GM19193 (cell line): ENCODE data around the gene HPCAL1.

Source experiments
- POLR2A ChIP-seq: IDR thresholded peaks from 4 replicates; pipeline ENCODE4 v1.6.1; 2011; ENCODE audit not compliant: insufficient read depth, insufficient read length; ENCODE audit errors: extremely low read depth

HPCAL1 gene

DNA sequence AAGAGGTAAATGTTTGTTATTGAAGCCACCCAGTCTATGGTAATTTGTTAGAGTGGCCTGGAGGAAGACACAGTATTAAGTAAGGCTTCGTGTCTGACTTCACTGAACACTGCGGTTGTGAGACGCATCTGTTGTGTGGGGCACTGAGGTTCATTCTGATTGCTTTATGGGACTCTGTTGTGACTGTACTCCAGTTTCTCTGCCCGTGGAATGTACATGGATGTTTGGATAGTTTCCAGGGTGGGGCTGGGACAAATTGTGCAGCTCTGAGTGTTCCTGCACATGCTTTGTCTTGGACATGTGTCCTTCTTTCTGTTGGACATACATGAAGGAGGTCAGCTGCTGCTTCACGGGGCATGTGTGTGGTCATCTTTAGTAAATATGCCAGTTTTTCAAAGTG lies 86.9 kb downstream of the HPCAL1 start:
- TF ChIP-seq POLR2A: no peak

DNA sequence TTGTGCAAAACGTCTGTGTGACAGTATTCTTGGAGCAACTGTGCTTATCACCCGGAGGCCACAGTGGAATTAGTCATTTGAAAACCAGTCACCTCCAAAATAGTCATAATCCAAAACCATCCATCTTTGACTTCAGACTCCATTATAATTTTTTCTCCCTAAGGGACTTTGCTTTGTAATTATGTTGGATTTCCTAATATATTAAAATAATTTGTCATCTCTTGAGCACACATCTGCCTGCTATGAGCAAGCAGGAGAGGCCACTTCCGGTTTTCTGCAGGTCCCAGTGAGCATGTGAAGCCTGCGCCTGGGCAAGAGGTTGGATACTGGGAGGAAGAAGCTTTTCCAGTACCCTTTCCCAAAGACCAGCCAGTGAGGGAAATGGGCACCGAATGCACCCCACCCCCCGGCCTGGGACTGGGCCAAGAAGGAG lies 87.7 kb downstream of the HPCAL1 start:
- no peak for TF ChIP-seq POLR2A

DNA sequence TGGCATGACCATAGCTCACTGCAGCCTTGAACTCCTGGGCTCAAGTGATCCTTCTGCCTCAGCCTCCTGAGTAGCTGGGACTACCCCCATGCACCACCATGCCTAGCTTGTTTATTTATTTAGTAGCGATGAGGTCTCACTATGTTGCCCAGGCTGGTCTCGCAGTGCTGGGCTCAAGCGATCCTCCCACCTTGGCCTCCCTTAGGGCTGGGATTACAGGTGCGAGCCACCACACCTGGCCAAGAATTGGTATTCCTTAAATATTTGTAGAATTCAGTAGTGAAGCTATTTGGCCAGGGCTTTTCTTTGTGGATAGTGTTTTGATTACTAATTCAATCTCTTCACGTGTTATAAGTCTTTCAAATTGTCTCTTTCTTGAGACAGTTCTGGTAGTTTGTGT lies 89.4 kb downstream of the HPCAL1 start:
- TF ChIP-seq POLR2A: no peak

DNA sequence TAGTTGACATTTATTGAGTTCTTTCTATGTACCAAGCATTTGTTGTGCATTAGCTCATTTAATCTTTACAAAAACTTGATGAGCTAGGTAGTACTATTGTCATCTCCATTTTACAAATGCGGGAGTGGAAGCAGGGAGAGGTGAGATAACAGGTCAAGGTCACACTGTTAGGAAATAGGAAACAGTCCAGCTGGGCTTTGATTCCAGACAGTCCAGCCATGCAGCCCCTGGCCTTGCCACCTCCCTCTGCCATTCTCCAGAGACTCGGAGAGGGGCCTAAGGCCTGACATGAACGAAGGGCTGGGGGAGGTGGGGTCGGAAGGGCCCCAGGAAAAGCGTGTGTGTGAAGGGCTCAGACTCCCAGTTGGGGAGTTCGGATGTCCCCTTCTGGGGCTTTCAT lies 89.8 kb downstream of the HPCAL1 start:
- TF ChIP-seq POLR2A: no peak

DNA sequence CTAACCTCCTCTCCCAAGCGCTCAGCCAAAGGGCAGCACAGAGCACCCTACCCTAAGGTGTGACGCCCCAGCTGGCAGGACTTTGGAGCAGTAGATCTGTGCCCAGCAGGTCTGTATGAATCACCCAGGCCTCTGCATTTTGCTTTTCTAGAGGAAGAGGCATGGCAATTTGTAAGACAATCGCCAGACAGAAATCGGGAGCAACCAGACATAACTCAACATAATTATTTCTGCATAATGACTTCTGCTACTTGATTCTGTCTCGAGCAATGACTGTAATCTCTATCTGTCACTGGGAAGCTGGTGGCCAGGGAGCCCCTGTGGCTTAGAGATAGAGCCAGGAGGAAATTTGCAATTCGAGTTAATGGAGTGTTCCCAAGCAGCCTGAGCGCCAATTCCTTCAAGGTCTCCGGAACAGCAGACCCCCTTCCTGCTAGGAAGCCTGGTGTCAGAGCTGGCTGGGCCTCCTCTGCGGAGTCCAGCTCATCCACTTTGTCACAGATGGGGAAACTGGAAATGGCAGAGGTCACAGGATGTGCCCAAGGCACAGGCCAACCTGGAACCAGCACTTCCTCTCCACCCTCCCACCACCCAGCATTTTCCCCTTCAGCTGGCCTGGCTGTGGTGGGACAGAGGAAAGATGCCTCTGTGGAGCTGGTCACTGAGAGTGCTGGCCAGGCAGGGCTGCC lies 90.4 kb downstream of the HPCAL1 start:
- no peak for TF ChIP-seq POLR2A

DNA sequence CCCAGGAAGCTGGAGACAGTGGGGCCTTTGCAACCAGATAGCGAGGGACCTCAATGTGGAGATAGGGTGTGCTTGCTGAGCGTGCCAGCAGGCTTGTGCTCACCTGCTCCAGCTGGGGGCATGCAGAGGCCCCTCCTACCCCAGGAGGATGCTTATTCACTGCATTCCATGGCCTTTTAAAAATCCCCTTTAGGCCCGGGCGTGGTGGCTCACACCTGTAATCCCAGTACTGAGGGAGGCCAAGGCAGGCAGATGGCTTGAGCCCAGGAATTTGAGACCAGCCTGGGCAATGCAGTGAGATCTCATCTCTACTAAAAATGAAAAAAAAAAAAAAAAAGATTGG lies 90.9 kb downstream of the HPCAL1 start:
- no peak for TF ChIP-seq POLR2A

DNA sequence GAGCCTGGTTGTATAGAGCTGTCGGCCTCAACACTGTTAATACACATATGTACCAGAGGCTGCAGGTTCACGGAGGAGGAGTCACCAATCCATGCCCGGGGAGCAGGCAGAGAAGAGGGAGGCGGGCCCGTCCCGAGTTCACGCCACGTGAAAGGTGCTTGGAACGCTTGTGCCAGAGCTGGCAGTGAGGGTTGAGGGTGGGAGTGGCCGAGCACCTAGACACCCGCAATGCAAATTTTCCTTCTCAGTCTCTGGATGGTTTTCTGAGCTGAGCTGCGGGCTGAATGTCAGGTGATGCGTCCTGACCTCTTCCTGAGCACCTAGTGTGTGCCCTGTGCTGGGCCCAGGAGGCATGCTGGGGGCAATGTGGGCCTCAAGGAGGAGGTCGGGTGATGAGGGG lies 93.2 kb downstream of the HPCAL1 start:
- TF ChIP-seq POLR2A: no peak

DNA sequence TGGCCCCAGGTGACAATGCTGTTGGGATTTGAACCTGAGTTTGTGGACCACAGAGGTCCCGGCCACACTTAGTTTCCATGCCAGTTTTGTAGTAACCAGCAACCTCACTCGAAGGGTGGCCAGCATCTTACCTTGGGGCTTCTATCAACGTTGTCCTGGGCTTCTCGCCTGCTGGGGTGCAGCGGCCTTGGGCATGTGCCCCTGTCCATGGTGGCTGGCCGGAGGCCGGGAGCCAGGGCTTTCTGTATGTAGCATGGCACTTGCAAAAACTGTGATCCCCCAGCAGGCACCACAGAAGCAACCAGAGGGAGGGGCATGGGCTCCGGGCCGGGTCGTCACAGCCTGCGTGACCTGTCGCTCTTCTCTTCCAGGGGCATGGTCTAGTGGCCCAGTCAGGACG lies 93.8 kb downstream of the HPCAL1 start:
- TF ChIP-seq POLR2A: no peak

DNA sequence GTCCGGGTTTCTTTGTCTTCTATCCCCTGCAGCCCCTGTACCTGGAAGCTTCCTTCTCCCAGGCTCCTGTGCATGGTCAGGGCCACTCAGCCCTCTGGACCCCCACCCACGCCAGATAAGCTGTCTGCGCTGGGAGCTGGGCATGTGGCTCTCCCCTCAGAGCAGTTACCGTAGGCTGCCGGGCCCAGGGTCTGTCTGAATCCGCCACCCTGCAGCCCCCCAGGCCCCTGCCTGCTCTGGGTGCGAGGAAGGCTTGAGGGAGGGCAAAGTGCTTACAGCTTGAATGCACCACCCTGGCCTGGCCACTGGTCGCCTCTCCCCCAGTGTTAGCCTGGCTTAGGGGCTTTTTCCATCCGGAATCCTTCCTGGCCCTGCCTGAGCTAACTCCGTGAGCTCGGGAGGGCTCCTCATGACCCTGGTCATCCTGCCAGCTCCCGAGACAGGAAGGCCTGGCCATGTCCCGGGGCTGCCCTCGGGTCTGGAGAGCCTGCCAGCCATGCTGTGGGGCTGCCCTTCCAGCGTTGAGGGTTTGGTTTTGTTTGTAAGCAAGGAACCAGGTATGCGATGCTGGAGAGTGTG lies 94.7 kb downstream of the HPCAL1 start:
- no peak for TF ChIP-seq POLR2A

DNA sequence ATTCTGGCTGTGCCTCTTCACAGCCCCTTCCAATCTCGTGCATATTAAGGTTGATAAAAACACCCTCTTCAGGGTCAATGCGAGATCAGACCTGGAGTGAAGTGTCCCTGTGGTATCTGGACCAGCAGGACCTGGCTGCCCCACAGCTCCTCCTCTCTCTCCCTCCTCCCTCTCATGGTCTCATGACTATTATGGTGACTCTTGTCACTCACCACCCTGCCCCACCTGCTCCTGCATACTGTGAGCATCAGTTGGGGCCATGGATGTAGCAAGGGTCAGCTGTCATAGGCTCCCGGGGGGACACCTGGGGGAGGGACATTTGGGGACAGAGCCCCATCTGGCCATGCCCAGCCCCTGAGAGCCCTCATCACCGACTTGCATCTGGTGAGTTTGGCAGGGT lies 95.2 kb downstream of the HPCAL1 start:
- no peak for TF ChIP-seq POLR2A

DNA sequence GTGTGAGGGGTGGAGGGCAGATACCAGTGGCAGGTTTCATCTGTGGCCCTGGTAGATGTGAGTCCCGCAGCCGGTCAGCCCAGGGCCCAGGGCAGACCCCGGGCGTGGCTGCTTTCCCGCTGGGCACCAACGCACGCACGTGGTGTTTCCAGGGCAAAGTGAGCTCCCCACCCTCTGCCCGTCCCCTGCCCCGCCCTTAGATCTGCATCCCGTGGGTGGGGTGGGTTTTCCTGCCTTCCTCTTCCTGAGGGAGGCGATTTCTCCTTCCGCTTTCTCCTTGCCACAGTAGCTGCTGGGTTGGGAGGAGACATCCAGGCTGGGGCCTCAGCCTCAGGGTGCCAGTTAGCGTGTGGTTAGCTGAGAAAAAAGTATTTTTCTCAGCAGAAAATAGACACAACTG lies 95.8 kb downstream of the HPCAL1 start:
- TF ChIP-seq POLR2A: no peak

DNA sequence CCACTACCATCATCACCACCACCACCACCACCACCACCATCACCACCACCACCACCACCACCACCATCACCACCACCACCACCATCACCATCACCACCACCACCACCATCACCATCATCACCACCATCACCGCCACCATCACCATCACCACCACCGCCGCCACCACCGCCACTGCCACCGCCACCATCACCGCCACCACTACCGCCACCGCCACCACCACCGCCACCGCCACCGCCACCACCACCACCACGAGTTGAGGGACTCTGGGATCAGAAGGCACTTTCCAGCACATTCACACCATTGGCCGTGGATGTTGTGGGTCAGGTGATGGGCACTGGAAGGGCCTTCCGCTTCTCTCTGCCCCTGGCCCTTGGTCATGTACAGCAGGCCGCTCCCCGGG lies 96.7 kb downstream of the HPCAL1 start:
- no peak for TF ChIP-seq POLR2A

DNA sequence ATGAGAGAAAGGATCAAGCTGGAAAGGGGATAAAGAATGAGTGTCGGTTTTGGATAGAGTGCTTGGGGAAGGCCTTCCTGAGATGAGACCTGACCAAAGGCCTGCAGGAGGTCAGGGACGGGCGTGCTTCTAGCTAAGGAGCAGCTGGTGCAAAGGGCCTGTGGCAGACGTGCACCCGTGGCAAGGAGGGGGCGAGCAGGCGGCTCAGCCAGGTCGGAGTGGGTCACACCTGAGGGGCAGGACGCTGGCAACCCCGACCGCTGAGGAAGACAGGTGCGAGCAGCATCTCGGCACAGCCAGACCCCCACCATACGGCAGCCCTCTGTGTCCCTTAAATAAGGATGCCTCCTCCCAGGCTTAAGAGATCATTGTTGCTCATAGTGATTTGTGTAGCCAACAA lies 97.3 kb downstream of the HPCAL1 start:
- TF ChIP-seq POLR2A: no peak

DNA sequence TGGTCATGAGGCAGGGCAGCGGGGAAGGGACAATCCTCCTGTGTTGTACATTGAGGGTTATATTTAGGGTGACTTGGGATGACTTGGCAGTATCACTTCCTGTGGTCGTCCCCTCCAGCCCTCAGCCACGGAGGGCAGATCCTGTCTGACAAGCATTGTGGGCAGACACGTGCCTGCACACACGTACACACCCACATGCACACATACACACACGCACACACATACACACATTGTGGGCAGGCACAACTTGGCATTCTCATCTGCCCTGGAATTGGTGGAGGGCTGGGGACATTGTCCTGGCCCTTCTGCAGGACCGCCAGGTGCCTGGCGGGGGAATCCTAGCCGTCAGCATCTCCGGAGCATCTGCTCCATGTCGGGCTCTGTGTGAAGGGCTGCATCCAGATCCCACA lies 97.9 kb downstream of the HPCAL1 start:
- no peak for TF ChIP-seq POLR2A

DNA sequence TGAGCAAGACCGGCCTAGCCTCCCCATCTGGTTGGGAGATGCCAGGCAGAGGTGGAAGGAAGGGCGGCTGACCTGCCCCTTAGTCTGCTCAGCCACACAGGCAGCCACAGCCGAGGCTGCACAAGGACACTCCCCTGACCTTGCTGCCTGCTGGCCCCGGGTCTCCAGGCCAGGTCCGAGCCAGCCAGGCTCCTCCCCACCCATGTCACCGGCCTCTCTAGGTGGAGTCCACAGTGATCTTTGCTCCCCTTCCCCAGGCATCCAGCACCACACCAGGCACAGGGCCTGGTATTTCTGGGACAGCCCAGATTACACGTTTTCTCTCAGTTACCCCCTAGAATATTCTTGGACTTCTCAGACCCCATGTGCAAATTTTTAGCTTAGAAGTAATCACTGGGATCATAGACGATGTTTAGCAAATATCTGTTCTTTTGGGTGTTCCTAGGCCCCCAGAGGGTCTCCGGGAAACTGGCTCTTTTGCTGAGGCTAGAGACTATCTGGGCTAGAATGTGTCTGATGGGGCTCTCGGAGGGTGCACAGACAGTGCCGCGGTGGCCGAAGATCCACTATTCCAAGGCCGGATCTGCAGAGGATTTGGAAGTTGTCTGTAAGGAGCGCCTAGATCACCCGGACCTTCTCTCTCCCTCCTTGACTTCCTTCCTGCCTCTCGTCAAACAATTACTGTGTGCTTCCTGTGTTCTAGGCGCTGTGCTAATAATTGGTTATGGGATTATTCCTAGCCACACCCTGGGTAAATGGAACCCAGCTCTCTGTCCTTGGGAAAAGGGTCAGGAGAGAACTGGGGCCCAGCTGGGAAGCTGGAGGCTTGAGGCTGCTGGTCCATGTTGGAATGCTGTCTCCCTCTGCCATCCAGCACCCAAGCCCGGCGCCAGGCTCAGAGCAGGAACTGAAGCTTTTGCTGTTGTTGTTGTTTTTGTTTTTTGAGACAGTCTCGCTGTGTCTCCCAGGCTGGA lies 98.6 kb downstream of the HPCAL1 start:
- no peak for TF ChIP-seq POLR2A

DNA sequence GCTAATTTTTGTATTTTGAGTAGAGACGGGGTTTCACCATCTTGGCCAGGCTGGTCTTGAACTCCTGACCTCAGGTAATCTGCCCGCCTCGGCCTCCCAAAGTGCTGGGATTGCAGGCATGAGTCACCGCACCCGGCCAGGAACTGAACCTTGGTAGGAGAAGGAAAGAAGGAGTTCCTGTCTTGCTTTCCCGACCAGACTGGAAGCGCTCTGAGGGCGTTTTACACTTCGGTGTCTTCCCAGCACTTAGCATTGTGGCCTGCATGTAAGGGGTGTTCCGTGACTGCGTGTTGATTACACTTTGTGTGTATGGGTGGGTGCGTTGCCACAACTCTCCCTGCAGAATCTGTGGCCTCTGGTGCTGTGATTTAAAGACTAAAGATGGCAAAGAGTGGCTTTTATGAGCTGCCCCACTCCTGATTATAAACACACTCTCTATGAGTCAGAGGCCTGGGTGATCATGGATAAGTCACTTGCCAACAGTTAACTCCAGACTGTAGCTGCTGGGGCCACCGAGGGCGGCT lies 99.4 kb downstream of the HPCAL1 start:
- TF ChIP-seq POLR2A: no peak

DNA sequence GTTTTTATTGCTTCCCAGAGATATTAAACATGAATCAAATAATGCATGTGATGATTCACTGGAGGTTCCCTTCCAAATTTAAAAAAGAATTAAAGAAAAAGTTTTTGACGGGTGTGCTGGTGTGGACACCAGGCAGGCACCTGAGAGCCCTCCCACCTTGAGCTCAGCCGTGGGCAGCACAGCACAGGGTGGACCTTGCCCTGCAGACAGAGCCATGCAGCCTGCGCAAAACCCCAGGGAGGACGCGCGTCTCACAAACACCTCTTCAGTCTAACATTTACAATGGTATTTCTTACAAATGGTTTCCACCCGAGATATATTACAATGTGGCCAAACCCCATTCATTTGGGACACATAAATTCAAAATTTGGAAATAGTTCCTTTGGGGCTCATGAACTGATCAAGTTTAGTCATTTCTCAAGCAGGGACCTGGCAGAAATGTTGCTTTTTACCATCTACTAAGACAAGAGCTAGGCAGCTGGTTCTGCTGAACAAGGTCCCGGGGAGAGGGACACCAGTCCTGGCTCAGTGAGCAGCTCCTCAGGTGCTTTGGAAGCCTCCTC lies 100.0 kb downstream of the HPCAL1 start:
- no peak for TF ChIP-seq POLR2A
